GM18517 (cell line): ENCODE results near the gene PBLD.
"Not testable (repeated sequence)": the region's sequence is repeated elsewhere in the genome, so short reads cannot be mapped to it uniquely, and the experiment has no call there.

Source experiments
- ATAC-seq: cut with Tn5 transposase; IDR thresholded peaks from one replicate; pipeline ENCODE4 v1.9.1; 2021; ENCODE audit warnings: mild to moderate bottlenecking, moderate library complexity; ENCODE audit not compliant: unreplicated experiment

Gene PBLD

GRCh38 chr10:68284062-68285001 is 48.4 kb downstream of the PBLD start:
- ATAC-seq, result no peak

- ATAC-seq, result no peak
Observed at GRCh38 chr10:68280758-68281157, 52.0 kb downstream of the PBLD start.

- ATAC-seq, result not testable (repeated sequence)
Observed at GRCh38 chr10:68278906-68279753, 53.6 kb downstream of the PBLD start.

GRCh38 chr10:68277814-68278213 is 54.9 kb downstream of the PBLD start:
- not testable (repeated sequence) for ATAC-seq

DNA sequence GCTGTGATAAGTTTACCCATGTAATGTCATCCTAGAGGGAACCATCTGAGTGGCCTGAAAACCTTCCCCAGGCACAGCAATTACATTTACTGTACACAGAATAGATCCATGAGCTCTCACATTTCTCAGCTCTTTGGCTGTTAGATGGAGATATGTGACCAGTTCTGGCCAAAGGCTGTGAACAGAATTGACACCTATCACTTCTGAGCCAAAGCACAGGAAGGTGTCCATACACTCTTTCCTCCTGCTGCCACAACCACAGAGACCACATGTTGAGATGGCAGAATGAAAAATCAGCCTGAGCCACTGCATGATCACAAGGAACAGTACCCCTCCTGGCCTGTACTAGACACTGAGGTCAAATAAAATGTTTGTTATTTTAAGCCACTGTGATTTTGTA is 56.5 kb downstream of the PBLD start:
- no peak for ATAC-seq

DNA sequence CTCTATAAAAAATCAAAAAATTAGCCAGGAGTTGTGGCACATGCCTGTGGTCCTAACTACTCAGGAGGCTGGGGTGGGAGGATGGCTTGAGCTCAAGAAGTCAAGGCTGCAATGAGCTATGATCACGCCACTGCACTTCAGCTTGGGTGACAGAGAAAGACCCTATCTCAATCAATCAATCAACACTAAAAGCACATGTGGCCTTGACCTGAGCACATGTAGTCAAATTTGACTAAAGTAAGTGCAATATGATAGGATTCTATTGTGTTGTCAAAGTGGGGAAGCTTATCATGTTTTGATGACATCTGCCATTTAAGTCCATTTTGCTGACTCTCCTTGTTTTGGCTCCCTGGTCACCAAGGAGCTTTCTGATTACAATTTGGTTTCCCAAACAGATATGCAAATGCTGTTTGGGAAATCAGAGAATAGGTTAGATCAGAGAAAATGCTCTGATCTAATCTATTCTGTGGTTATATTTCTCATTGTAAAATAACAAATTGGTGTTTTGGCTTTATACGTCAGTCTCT is 57.1 kb downstream of the PBLD start:
- ATAC-seq, result no peak

GRCh38 chr10:68272833-68273232 is 59.9 kb downstream of the PBLD start:
- no peak for ATAC-seq

- no peak for ATAC-seq
Observed at GRCh38 chr10:68271196-68271882, 61.4 kb downstream of the PBLD start.

DNA sequence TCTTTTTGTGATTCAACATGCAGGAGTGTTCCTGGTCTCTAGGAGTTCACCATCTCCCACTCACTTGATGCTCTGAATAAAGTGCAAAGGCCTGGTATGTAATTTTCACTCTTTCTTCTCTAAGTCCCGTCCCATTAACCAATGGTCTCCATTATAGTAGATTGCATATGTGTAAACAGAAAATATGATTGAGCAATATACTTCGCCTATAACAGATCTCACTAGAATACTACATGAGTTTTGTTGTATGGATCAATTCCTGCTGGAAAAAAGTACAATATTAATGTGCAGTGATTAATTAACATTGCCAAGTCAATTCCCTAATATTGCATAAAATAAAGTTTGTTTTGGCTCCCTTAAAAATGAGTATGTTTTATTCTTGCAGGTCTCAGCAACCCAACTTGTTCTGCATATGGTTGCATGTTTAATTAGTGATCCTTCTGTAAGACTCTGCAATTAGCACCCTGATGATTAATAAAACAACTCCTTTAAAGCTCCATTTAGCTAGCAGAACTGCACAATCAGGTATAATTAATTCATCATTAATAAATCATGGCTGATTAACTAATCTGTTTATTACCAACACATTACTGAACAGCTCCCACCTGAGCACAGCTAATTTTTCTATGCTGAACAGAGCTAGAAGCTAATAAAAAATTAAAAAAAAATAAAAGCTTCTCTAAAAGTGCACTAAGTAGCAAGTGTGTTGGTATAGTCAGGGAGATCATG is 63.0 kb downstream of the PBLD start:
- ATAC-seq, result no peak

GRCh38 chr10:68261132-68261856 is 71.4 kb downstream of the PBLD start:
- ATAC-seq, result no peak

DNA sequence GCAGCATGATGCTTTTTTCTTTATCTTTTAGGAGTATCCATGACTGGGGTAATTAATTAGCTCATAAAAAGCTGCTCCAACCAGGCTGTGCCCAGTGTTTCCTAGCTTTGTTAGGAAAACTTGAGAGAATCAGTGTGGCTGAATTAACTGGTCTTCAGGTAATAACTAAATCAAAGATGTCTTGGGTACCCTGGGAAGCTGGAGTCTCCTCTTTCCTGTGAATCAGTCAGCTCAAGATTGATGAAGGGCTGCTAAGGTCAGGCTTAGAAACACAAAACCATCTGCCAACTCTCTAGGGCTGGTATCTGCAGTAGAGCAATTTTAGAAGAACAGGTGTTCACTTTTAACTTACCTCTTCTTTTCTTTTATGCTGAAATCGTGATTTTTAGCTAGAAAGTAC is 79.4 kb downstream of the PBLD start:
- no peak for ATAC-seq

GRCh38 chr10:68251625-68252495 is 80.9 kb downstream of the PBLD start:
- ATAC-seq, result no peak

DNA sequence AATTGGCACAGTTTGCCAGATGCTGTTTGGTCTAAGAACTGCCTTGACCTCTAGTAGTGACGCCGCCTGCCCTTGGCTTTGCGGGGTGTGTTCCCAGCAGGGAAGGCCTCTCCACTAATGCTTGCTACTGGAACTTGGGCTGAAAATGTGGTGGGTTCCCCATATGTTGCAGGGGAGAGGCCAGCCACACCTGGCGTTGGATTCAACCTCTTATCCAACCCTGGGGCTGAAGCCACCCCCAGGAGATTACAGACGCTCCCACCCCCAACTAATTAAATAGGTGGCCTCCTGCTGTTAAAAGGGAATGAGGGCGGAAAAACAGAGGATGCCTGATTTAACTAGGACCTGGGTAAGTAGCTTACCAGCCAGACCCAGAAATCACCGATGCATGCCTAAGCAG is 81.6 kb downstream of the PBLD start:
- no peak for ATAC-seq

- ATAC-seq, result no peak
Observed at GRCh38 chr10:68249297-68249696, 83.4 kb downstream of the PBLD start.

GRCh38 chr10:68247931-68248330 is 84.8 kb downstream of the PBLD start:
- ATAC-seq, result no peak

GRCh38 chr10:68246397-68246796 is 86.3 kb downstream of the PBLD start:
- ATAC-seq, result not testable (repeated sequence)

DNA sequence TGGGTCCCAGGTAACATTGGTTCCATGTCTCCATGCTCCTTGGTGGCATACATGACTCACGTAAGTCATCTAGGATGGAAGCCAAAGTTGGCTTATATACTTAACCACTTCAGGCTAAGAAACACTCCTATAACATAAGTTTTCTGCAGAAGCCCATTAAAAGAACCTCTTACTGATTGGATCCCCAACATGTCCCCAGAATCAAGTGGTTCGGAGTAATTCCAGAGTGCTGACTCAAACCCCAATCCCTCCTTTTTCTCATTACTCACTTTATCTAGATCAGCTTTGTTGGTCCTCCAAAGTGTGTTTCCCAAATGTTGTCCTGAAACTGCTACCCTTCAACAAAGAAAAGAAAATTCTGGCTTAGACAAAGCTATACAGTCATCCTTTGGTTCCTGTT is 90.7 kb downstream of the PBLD start:
- ATAC-seq, result no peak

GRCh38 chr10:68239596-68240150 is 93.1 kb downstream of the PBLD start:
- ATAC-seq, result no peak
